GM12878 (cell line): ENCODE data around the gene KLRD1.

Experiments used
- BRCA1 ChIP-seq: IDR thresholded peaks from 2 replicates; pipeline ENCODE4 v1.6.1; 2011; ENCODE audit warnings: low read depth, low read length, improper control_type of control experiment
- FOXK2 ChIP-seq: fragments of 450-650 bp; IDR thresholded peaks from 2 replicates; pipeline ENCODE4 v1.6.1; 2017; ENCODE audit warnings: mild to moderate bottlenecking, moderate library complexity
- SP1 ChIP-seq: IDR thresholded peaks from one replicate; pipeline ENCODE4 v1.6.1; 2011; ENCODE audit warnings: low read depth, low read length
- TF ChIP-seq, protein P1 (sequence below), 3 experiments: IDR thresholded peaks in 2 of 3; conservative IDR thresholded peaks in 1 of 3; 2 replicates each; pipeline ENCODE4 v1.5.1; 2011; ENCODE audit warnings: low read depth in 3 of 3, low read length in 3 of 3, mild to moderate bottlenecking in 3 of 3, control low read depth in 2 of 3, moderate library complexity in 2 of 3, inconsistent platforms in 1 of 3, mixed read lengths in 1 of 3; ENCODE audit not compliant: control insufficient read depth in 2 of 3, insufficient read depth in 1 of 3; ENCODE audit errors: extremely low read depth in 1 of 3
- TF ChIP-seq, protein P2 (sequence below): IDR thresholded peaks from 2 replicates; pipeline ENCODE4 v1.6.1; 2011; ENCODE audit warnings: mild to moderate bottlenecking, low read depth, low read length, moderate library complexity; ENCODE audit not compliant: insufficient replicate concordance
- TF ChIP-seq, protein P3 (sequence below): fragments of 450-650 bp; IDR thresholded peaks from 2 replicates; pipeline ENCODE4 v1.6.1; 2016; ENCODE audit warnings: mild to moderate bottlenecking, moderate library complexity, borderline replicate concordance

DNA sequence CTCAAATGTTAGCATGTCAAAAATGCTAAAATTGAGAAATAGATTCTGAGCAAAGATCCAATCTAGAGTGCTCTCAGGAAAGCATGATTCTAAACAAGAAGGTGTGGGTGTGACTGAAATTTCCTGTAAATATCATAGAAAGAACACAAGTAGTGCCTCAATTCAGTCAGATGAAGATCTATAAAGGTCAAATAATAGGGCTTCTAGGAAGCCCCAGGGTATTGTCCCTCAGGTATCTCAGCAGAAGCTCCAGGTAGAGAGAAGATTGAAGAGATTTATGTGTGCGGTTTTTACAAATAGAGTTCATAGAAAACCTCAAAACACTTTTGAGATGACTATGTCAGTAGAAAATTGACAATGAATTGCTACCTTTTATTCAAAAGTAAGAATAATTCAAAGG, 13.0 kb downstream of the KLRD1 start:
- TF ChIP-seq, protein P1, sequence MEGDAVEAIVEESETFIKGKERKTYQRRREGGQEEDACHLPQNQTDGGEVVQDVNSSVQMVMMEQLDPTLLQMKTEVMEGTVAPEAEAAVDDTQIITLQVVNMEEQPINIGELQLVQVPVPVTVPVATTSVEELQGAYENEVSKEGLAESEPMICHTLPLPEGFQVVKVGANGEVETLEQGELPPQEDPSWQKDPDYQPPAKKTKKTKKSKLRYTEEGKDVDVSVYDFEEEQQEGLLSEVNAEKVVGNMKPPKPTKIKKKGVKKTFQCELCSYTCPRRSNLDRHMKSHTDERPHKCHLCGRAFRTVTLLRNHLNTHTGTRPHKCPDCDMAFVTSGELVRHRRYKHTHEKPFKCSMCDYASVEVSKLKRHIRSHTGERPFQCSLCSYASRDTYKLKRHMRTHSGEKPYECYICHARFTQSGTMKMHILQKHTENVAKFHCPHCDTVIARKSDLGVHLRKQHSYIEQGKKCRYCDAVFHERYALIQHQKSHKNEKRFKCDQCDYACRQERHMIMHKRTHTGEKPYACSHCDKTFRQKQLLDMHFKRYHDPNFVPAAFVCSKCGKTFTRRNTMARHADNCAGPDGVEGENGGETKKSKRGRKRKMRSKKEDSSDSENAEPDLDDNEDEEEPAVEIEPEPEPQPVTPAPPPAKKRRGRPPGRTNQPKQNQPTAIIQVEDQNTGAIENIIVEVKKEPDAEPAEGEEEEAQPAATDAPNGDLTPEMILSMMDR (IDR thresholded peaks at IDR 0.05 in 2 of 3, conservative IDR thresholded peaks at IDR 0.05 in 1 of 3; ENCODE audit: control insufficient read depth in 2 of 3, extremely low read depth in 1 of 3, insufficient read depth in 1 of 3, low read depth in 3 of 3, low read length in 3 of 3) = no peak
- TF ChIP-seq BRCA1 (no peak), FOXK2 (no peak), SP1 (no peak)
- TF ChIP-seq, protein P2, sequence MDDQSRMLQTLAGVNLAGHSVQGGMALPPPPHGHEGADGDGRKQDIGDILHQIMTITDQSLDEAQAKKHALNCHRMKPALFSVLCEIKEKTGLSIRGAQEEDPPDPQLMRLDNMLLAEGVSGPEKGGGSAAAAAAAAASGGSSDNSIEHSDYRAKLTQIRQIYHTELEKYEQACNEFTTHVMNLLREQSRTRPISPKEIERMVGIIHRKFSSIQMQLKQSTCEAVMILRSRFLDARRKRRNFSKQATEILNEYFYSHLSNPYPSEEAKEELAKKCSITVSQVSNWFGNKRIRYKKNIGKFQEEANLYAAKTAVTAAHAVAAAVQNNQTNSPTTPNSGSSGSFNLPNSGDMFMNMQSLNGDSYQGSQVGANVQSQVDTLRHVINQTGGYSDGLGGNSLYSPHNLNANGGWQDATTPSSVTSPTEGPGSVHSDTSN = no peak
- TF ChIP-seq, protein P3, sequence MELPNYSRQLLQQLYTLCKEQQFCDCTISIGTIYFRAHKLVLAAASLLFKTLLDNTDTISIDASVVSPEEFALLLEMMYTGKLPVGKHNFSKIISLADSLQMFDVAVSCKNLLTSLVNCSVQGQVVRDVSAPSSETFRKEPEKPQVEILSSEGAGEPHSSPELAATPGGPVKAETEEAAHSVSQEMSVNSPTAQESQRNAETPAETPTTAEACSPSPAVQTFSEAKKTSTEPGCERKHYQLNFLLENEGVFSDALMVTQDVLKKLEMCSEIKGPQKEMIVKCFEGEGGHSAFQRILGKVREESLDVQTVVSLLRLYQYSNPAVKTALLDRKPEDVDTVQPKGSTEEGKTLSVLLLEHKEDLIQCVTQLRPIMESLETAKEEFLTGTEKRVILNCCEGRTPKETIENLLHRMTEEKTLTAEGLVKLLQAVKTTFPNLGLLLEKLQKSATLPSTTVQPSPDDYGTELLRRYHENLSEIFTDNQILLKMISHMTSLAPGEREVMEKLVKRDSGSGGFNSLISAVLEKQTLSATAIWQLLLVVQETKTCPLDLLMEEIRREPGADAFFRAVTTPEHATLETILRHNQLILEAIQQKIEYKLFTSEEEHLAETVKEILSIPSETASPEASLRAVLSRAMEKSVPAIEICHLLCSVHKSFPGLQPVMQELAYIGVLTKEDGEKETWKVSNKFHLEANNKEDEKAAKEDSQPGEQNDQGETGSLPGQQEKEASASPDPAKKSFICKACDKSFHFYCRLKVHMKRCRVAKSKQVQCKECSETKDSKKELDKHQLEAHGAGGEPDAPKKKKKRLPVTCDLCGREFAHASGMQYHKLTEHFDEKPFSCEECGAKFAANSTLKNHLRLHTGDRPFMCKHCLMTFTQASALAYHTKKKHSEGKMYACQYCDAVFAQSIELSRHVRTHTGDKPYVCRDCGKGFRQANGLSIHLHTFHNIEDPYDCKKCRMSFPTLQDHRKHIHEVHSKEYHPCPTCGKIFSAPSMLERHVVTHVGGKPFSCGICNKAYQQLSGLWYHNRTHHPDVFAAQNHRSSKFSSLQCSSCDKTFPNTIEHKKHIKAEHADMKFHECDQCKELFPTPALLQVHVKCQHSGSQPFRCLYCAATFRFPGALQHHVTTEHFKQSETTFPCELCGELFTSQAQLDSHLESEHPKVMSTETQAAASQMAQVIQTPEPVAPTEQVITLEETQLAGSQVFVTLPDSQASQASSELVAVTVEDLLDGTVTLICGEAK = no peak
